Hematopoietic multipotent progenitor cell treated with erythropoietin and hydrocortisone succinate and interleukin-3 and kit ligand, for 6 days (in vitro differentiated cells): ENCODE measurements around the gene DNM3.

Experiments
- DNase-seq: peaks from one replicate; pipeline ENCODE4 v3.0.0-alpha.2; 2015

Gene DNM3

GRCh38 chr1:172446547-172446946, 605.2 kb downstream of the DNM3 start:
- no peak for DNase-seq

GRCh38 chr1:172447641-172448040, 606.3 kb downstream of the DNM3 start:
- DNase-seq = peak; percentile 70

GRCh38 chr1:172448995-172449584, 607.8 kb downstream of the DNM3 start:
- DNase-seq = no peak

- DNase-seq = peak; percentile 94
These were observed 608.6 kb downstream of the DNM3 start for GRCh38 chr1:172449585-172450523.

- DNase-seq = no peak
These were observed 609.2 kb downstream of the DNM3 start for GRCh38 chr1:172450524-172450885.

- peak; percentile 93 for DNase-seq
These were observed 609.7 kb downstream of the DNM3 start for GRCh38 chr1:172451002-172451443.

GRCh38 chr1:172452536-172453152, 611.3 kb downstream of the DNM3 start:
- no peak for DNase-seq

- no peak for DNase-seq
These were observed 611.9 kb downstream of the DNM3 start for GRCh38 chr1:172453153-172453545.

- no peak for DNase-seq
These were observed 612.3 kb downstream of the DNM3 start for GRCh38 chr1:172453607-172454006.

- DNase-seq = no peak
These were observed 614.2 kb downstream of the DNM3 start for GRCh38 chr1:172455451-172455850.

- peak; percentile 98 for DNase-seq
These were observed 615.1 kb downstream of the DNM3 start for GRCh38 chr1:172456344-172456769.

GRCh38 chr1:172457479-172458130, 616.3 kb downstream of the DNM3 start:
- DNase-seq = no peak

- no peak for DNase-seq
These were observed 618.9 kb downstream of the DNM3 start for GRCh38 chr1:172460177-172460576.

GRCh38 chr1:172460887-172461315, 619.6 kb downstream of the DNM3 start:
- no peak for DNase-seq
